Measurements from ENCODE around the gene MARS1.
"Not testable (repeated sequence)": the region's sequence is repeated elsewhere in the genome, so short reads cannot be mapped to it uniquely, and the experiment has no call there.

MARS1 gene

GRCh38 chr12:57473886-57474285, 14.0 kb upstream of the MARS1 start:
- DNase-seq = no peak

- no peak for DNase-seq
Observed at GRCh38 chr12:57474430-57474829, 13.4 kb upstream of the MARS1 start.

- DNase-seq = peak; percentile 44
Observed at GRCh38 chr12:57474862-57475261, 13.0 kb upstream of the MARS1 start.

- no peak for DNase-seq
Observed at GRCh38 chr12:57475271-57476161, 12.4 kb upstream of the MARS1 start.

- no peak for DNase-seq
Observed at GRCh38 chr12:57476162-57476992, 11.5 kb upstream of the MARS1 start.

GRCh38 chr12:57476993-57477709, 10.7 kb upstream of the MARS1 start:
- no peak for DNase-seq

GRCh38 chr12:57477710-57478681, 9.9 kb upstream of the MARS1 start:
- no peak for DNase-seq

- no peak for DNase-seq
Observed at GRCh38 chr12:57479043-57479375, 8.9 kb upstream of the MARS1 start.

- no peak for DNase-seq
Observed at GRCh38 chr12:57479376-57480115, 8.3 kb upstream of the MARS1 start, which contains the start of gene ARHGAP9. Gene ARHGAP9, minus strand, starts transcription at chr12:57479866. Its CDS starts 460 bp downstream, at chr12:57479406.

GRCh38 chr12:57481671-57482070, 6.2 kb upstream of the MARS1 start:
- no peak for DNase-seq

GRCh38 chr12:57483466-57483865, 4.4 kb upstream of the MARS1 start:
- DNase-seq = no peak

GRCh38 chr12:57485695-57486094, 2.2 kb upstream of the MARS1 start:
- DNase-seq = no peak

GRCh38 chr12:57487055-57487596, 742 bp upstream of the MARS1 start:
- no peak for DNase-seq

- DNase-seq = no peak
Observed at GRCh38 chr12:57488402-57489156, 711 bp downstream of the MARS1 start.

GRCh38 chr12:57489157-57489641, 1.3 kb downstream of the MARS1 start:
- no peak for DNase-seq

- DNase-seq = no peak
Observed at GRCh38 chr12:57490126-57490525, 2.3 kb downstream of the MARS1 start.

GRCh38 chr12:57491393-57492280, 3.8 kb downstream of the MARS1 start:
- no peak for DNase-seq

- not testable (repeated sequence) for DNase-seq
Observed at GRCh38 chr12:57495051-57495701, 7.3 kb downstream of the MARS1 start.

All from DMS79 treated with DMSO at 0.1 percent for 48 hours (cell line).